Colonic mucosa (tissue), 4 donors: ENCODE measurements around the gene TSPAN4. TPM values are rescaled to one million over a fixed set of nuclear protein-coding genes. Genes with fewer than 3 reads are reported as not detected.

ENCODE experiments used
- DNase-seq: peaks from one replicate; pipeline ENCODE4 v3.0.0-alpha.2; 2020
- H3K27ac ChIP-seq: fragments of 200-600 bp; one replicate; pipeline ENCODE4 v1.8.0; 2021
- H3K27me3 ChIP-seq: fragments of 200-600 bp; one replicate; pipeline ENCODE4 v1.8.0; 2021
- H3K36me3 ChIP-seq: fragments of 200-600 bp; one replicate; pipeline ENCODE4 v1.8.0; 2021
- H3K4me1 ChIP-seq: fragments of 200-600 bp; one replicate; pipeline ENCODE4 v1.8.0; 2021; ENCODE audit warnings: mild to moderate bottlenecking
- H3K4me3 ChIP-seq: fragments of 200-600 bp; one replicate; pipeline ENCODE4 v1.8.0; 2021
- H3K9ac ChIP-seq, 2 donors: one replicate each; pipeline ENCODE4 v1.7.0; 2013; ENCODE audit warnings: control low read depth in 2 of 2, low read depth in 2 of 2, low read length in 2 of 2
- H3K9me3 ChIP-seq: fragments of 200-600 bp; one replicate; pipeline ENCODE4 v1.8.0; 2021
- CTCF ChIP-seq: fragments of 200-600 bp; IDR thresholded peaks from one replicate; pipeline ENCODE4 v1.8.0; 2022; ENCODE audit warnings: antibody characterized with exemption, mild to moderate bottlenecking
- intact Hi-C: fragments of 100-400 bp; cut with DNase I; formaldehyde crosslinking; loops from one replicate; pipeline ENCODE4 v1.14.1; 2022
- total RNA-seq, 2 donors: library from RNA; stranded (reverse); fragmentation: NEBNext Ultra II Directional in 1 of 2; extraction: Animal tissue kit (Norgen Biotek cat#: 25700) in 1 of 2; gene quantifications; one replicate each; pipeline ENCODE4 v1.2.1, GENCODE V29; 2021
- donor health status: healthy.
- donor health status: DM: no; HTN: no; CAD: no.
- donor health status: DM: no; HTN: no; CAD: no.

Gene TSPAN4
- total RNA-seq, 2 donors from 2014 or later, result 12.1 to 12.7 TPM

GRCh38 chr11:910589-911030 lies 68.0 kb downstream of the TSPAN4 start, which contains the start of gene CHID1:
Gene CHID1 (minus strand): TSS chr11:910810. CDS start chr11:904816, 5,994 bp downstream.
- no peak for TF ChIP-seq CTCF
- peak within 1 kb of the TSS; percentile 86 for H3K27ac ChIP-seq
- DNase-seq, result peak; percentile 92
- peak within 1 kb of the TSS; percentile 84 to 96 for H3K9ac ChIP-seq
- no peaks in the 10 kb centered on the region for H3K4me1 ChIP-seq
- H3K36me3 ChIP-seq, result no peaks in the 10 kb centered on the region
- peak within 1 kb of the TSS; percentile 75 for H3K4me3 ChIP-seq
- H3K27me3 ChIP-seq, result no peaks in the 10 kb centered on the region
- intact Hi-C loops, result no loop called here
- H3K9me3 ChIP-seq, result no peaks in the 10 kb centered on the region

- Histone ChIP-seq H3K4me1 (no peaks in the 10 kb centered on the region), H3K9me3 (no peaks in the 10 kb centered on the region), H3K4me3 (peak overlapping the region; percentile 75), H3K27ac (peak overlapping the region; percentile 86), H3K36me3 (no peaks in the 10 kb centered on the region), H3K27me3 (no peaks in the 10 kb centered on the region), H3K9ac (peak overlapping the region; percentile 78 to 96)
- intact Hi-C loops, result no loop called here
- peak; percentile 39 for DNase-seq
- TF ChIP-seq CTCF, result no peak
Measured at GRCh38 chr11:911031-911889, 68.6 kb downstream of the TSPAN4 start.

- Histone ChIP-seq H3K36me3 (no peaks in the 10 kb centered on the region), H3K4me1 (no peaks in the 10 kb centered on the region), H3K27me3 (no peaks in the 10 kb centered on the region), H3K9ac (peak overlapping the region; percentile 78 to 96), H3K9me3 (no peaks in the 10 kb centered on the region), H3K4me3 (no peak overlapping the region), H3K27ac (no peak overlapping the region)
- intact Hi-C loops, result no loop called here
- no peak for TF ChIP-seq CTCF
- no peak for DNase-seq
Measured at GRCh38 chr11:911890-912219, 69.2 kb downstream of the TSPAN4 start.

GRCh38 chr11:912266-912665 lies 69.6 kb downstream of the TSPAN4 start:
- Histone ChIP-seq H3K4me3 (no peak overlapping the region), H3K27ac (no peak overlapping the region), H3K9ac (no peak overlapping the region), H3K36me3 (no peaks in the 10 kb centered on the region), H3K27me3 (no peaks in the 10 kb centered on the region), H3K4me1 (no peaks in the 10 kb centered on the region), H3K9me3 (no peaks in the 10 kb centered on the region)
- intact Hi-C loops, result no loop called here
- TF ChIP-seq CTCF, result no peak
- DNase-seq, result no peak

GRCh38 chr11:913043-913442 lies 70.4 kb downstream of the TSPAN4 start:
- H3K9ac ChIP-seq, result no peak overlapping the region
- H3K36me3 ChIP-seq, result no peaks in the 10 kb centered on the region
- H3K4me3 ChIP-seq, result no peak overlapping the region
- no peaks in the 10 kb centered on the region for H3K9me3 ChIP-seq
- no peak for TF ChIP-seq CTCF
- no peaks in the 10 kb centered on the region for H3K4me1 ChIP-seq
- no peaks in the 10 kb centered on the region for H3K27me3 ChIP-seq
- no peak overlapping the region for H3K27ac ChIP-seq
- intact Hi-C loops, result no loop called here
- DNase-seq, result no peak
